GM12878 (cell line): ENCODE results near the gene LTBP3. TPM values are rescaled to one million over a fixed set of nuclear protein-coding genes. Genes with fewer than 3 reads are reported as not detected.

Experiments
- ATF7 ChIP-seq: fragments of 450-650 bp; IDR thresholded peaks from 2 replicates; pipeline ENCODE4 v1.6.1; 2016; ENCODE audit warnings: low read depth, mild to moderate bottlenecking
- CBX5 ChIP-seq: sonication (generic); IDR thresholded peaks from 2 replicates; pipeline ENCODE4 v1.6.1; 2016; ENCODE audit warnings: low read depth, moderate library complexity, mild to moderate bottlenecking, inconsistent platforms
- HDAC2 ChIP-seq: fragments of 200-600 bp; sonication (generic); IDR thresholded peaks from 2 replicates; pipeline ENCODE4 v1.6.1; 2017
- IKZF2 ChIP-seq, 2 experiments: fragments of 450-650 bp; IDR thresholded peaks; 2 replicates each; pipeline ENCODE4 v1.6.1; 2017; ENCODE audit warnings: mild to moderate bottlenecking in 2 of 2, moderate library complexity in 2 of 2
- IRF4 ChIP-seq: IDR thresholded peaks from 2 replicates; pipeline ENCODE4 v1.6.1; 2011; ENCODE audit warnings: low read depth, low read length
- MXI1 ChIP-seq: fragments of 150-350 bp; IDR thresholded peaks from 2 replicates; pipeline ENCODE4 v1.6.1; 2011; ENCODE audit warnings: low read depth, mild to moderate bottlenecking, inconsistent platforms, low read length, improper control_type of control experiment
- NBN ChIP-seq: fragments of 450-650 bp; IDR thresholded peaks from 2 replicates; pipeline ENCODE4 v1.6.1; 2016
- SMARCA5 ChIP-seq: fragments of 450-650 bp; IDR thresholded peaks from 2 replicates; pipeline ENCODE4 v1.6.1; 2017; ENCODE audit warnings: mild to moderate bottlenecking
- SP1 ChIP-seq: IDR thresholded peaks from one replicate; pipeline ENCODE4 v1.6.1; 2011; ENCODE audit warnings: low read depth, low read length
- WRNIP1 ChIP-seq: IDR thresholded peaks from 2 replicates; pipeline ENCODE4 v1.6.1; 2011; ENCODE audit warnings: low read depth, low read length, improper control_type of control experiment, borderline replicate concordance
- ZSCAN29 ChIP-seq: fragments of 450-650 bp; IDR thresholded peaks from 2 replicates; pipeline ENCODE4 v1.6.1; 2017; ENCODE audit warnings: mild to moderate bottlenecking, moderate library complexity
- polyA plus RNA-seq, 11 experiments: library from polyadenylated mRNA; depleted of rRNA in 4 of 11; unstranded in 6 of 11; stranded (reverse) in 5 of 11; fragments of >200 nt; fragmentation: Nextera tagmentation in 4 of 11; fragmentation: Illumina TruSeq in 1 of 11; extraction: Ambion mirVana in 4 of 11; extraction: Trizol in 1 of 11; gene quantifications; 1 replicate in 1 of 11; 2 replicates in 10 of 11; pipeline versions ENCODE4 v1.2.1 to v1.2.3, GENCODE V29; 2011 to 2016; ENCODE audit warnings: inconsistent platforms in 2 of 11, missing spikeins in 2 of 11, low read depth in 1 of 11
- total RNA-seq, 4 experiments: library from RNA; depleted of rRNA in 3 of 4; stranded (reverse); fragments of >200 nt in 3 of 4; fragmentation: Illumina TruSeq in 1 of 4; extraction: Trizol in 1 of 4; gene quantifications; 2 replicates each; pipeline versions ENCODE4 v1.2.1 to v1.2.3, GENCODE V29; 2013 to 2021
- TF ChIP-seq, protein P1 (sequence below): fragments of 150-350 bp; IDR thresholded peaks from 2 replicates; pipeline ENCODE4 v1.6.1; 2016; ENCODE audit warnings: low read depth, low read length
- TF ChIP-seq, protein P2 (sequence below): fragments of 450-650 bp; IDR thresholded peaks from 2 replicates; pipeline ENCODE4 v1.6.1; 2018; ENCODE audit warnings: mild to moderate bottlenecking, low read depth, moderate library complexity; ENCODE audit not compliant: partially characterized antibody
- TF ChIP-seq, protein P3 (sequence below): IDR thresholded peaks from 2 replicates; pipeline ENCODE4 v1.6.1; 2011; ENCODE audit warnings: mild to moderate bottlenecking, low read depth, low read length, moderate library complexity; ENCODE audit not compliant: insufficient replicate concordance
- TF ChIP-seq, protein P4 (sequence below): IDR thresholded peaks from 2 replicates; pipeline ENCODE4 v1.6.1; 2012; ENCODE audit warnings: mild to moderate bottlenecking, low read depth, low read length

LTBP3 gene
- total and polyA plus RNA-seq, 10 of the 15 experiments (the other 5 are each of a cell fraction or from before 2014, with no cell fraction given): 2.2 to 12.2 (median 6.2) TPM; not detected in 2

DNA sequence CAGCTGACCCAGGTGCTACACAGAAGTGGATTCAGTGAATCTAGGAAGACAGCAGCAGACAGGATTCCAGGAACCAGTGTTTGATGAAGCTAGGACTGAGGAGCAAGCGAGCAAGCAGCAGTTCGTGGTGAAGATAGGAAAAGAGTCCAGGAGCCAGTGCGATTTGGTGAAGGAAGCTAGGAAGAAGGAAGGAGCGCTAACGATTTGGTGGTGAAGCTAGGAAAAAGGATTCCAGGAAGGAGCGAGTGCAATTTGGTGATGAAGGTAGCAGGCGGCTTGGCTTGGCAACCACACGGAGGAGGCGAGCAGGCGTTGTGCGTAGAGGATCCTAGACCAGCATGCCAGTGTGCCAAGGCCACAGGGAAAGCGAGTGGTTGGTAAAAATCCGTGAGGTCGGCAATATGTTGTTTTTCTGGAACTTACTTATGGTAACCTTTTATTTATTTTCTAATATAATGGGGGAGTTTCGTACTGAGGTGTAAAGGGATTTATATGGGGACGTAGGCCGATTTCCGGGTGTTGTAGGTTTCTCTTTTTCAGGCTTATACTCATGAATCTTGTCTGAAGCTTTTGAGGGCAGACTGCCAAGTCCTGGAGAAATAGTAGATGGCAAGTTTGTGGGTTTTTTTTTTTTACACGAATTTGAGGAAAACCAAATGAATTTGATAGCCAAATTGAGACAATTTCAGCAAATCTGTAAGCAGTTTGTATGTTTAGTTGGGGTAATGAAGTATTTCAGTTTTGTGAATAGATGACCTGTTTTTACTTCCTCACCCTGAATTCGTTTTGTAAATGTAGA lies 57.6 kb downstream of the LTBP3 start (continued):
- TF ChIP-seq, protein P1, sequence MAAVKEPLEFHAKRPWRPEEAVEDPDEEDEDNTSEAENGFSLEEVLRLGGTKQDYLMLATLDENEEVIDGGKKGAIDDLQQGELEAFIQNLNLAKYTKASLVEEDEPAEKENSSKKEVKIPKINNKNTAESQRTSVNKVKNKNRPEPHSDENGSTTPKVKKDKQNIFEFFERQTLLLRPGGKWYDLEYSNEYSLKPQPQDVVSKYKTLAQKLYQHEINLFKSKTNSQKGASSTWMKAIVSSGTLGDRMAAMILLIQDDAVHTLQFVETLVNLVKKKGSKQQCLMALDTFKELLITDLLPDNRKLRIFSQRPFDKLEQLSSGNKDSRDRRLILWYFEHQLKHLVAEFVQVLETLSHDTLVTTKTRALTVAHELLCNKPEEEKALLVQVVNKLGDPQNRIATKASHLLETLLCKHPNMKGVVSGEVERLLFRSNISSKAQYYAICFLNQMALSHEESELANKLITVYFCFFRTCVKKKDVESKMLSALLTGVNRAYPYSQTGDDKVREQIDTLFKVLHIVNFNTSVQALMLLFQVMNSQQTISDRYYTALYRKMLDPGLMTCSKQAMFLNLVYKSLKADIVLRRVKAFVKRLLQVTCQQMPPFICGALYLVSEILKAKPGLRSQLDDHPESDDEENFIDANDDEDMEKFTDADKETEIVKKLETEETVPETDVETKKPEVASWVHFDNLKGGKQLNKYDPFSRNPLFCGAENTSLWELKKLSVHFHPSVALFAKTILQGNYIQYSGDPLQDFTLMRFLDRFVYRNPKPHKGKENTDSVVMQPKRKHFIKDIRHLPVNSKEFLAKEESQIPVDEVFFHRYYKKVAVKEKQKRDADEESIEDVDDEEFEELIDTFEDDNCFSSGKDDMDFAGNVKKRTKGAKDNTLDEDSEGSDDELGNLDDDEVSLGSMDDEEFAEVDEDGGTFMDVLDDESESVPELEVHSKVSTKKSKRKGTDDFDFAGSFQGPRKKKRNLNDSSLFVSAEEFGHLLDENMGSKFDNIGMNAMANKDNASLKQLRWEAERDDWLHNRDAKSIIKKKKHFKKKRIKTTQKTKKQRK: no peak
- TF ChIP-seq IKZF2 (IDR thresholded peaks at IDR 0.05) (peak in 1 of 2 experiments; percentile 42; a peak in 2 of 4 replicates), MXI1 (no peak), CBX5 (no peak), SMARCA5 (no peak), IRF4 (no peak), ZSCAN29 (no peak), HDAC2 (no peak), WRNIP1 (peak; percentile 85; the same call in 1 of the 2 replicates), NBN (peak; percentile 79; the same call in 1 of the 2 replicates), SP1 (no peak), ATF7 (no peak)
- TF ChIP-seq, protein P2, sequence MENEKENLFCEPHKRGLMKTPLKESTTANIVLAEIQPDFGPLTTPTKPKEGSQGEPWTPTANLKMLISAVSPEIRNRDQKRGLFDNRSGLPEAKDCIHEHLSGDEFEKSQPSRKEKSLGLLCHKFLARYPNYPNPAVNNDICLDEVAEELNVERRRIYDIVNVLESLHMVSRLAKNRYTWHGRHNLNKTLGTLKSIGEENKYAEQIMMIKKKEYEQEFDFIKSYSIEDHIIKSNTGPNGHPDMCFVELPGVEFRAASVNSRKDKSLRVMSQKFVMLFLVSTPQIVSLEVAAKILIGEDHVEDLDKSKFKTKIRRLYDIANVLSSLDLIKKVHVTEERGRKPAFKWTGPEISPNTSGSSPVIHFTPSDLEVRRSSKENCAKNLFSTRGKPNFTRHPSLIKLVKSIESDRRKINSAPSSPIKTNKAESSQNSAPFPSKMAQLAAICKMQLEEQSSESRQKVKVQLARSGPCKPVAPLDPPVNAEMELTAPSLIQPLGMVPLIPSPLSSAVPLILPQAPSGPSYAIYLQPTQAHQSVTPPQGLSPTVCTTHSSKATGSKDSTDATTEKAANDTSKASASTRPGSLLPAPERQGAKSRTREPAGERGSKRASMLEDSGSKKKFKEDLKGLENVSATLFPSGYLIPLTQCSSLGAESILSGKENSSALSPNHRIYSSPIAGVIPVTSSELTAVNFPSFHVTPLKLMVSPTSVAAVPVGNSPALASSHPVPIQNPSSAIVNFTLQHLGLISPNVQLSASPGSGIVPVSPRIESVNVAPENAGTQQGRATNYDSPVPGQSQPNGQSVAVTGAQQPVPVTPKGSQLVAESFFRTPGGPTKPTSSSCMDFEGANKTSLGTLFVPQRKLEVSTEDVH: no peak
- TF ChIP-seq, protein P3, sequence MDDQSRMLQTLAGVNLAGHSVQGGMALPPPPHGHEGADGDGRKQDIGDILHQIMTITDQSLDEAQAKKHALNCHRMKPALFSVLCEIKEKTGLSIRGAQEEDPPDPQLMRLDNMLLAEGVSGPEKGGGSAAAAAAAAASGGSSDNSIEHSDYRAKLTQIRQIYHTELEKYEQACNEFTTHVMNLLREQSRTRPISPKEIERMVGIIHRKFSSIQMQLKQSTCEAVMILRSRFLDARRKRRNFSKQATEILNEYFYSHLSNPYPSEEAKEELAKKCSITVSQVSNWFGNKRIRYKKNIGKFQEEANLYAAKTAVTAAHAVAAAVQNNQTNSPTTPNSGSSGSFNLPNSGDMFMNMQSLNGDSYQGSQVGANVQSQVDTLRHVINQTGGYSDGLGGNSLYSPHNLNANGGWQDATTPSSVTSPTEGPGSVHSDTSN: no peak
- TF ChIP-seq, protein P4, sequence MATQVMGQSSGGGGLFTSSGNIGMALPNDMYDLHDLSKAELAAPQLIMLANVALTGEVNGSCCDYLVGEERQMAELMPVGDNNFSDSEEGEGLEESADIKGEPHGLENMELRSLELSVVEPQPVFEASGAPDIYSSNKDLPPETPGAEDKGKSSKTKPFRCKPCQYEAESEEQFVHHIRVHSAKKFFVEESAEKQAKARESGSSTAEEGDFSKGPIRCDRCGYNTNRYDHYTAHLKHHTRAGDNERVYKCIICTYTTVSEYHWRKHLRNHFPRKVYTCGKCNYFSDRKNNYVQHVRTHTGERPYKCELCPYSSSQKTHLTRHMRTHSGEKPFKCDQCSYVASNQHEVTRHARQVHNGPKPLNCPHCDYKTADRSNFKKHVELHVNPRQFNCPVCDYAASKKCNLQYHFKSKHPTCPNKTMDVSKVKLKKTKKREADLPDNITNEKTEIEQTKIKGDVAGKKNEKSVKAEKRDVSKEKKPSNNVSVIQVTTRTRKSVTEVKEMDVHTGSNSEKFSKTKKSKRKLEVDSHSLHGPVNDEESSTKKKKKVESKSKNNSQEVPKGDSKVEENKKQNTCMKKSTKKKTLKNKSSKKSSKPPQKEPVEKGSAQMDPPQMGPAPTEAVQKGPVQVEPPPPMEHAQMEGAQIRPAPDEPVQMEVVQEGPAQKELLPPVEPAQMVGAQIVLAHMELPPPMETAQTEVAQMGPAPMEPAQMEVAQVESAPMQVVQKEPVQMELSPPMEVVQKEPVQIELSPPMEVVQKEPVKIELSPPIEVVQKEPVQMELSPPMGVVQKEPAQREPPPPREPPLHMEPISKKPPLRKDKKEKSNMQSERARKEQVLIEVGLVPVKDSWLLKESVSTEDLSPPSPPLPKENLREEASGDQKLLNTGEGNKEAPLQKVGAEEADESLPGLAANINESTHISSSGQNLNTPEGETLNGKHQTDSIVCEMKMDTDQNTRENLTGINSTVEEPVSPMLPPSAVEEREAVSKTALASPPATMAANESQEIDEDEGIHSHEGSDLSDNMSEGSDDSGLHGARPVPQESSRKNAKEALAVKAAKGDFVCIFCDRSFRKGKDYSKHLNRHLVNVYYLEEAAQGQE: no peak
